K562 (cell line): ENCODE data around the gene KAT2B.

Experiments
- MEF2A ChIP-seq: IDR thresholded peaks from 2 replicates; pipeline ENCODE4 v1.6.1; 2011; ENCODE audit warnings: low read depth, mild to moderate bottlenecking, low read length, moderate library complexity; ENCODE audit not compliant: control insufficient read depth
- ZNF224 ChIP-seq: sonication (generic); formaldehyde crosslinking; IDR thresholded peaks from 2 replicates; pipeline ENCODE4 v1.8.0; 2022; ENCODE audit warnings: mild to moderate bottlenecking, missing genetic modification reagents
- ZNF436 ChIP-seq: fragments of 250-450, 450-650 bp; sonication (Bioruptor Pico); formaldehyde crosslinking; IDR thresholded peaks from 2 replicates; pipeline ENCODE4 v1.7.0; 2020; ENCODE audit warnings: mild to moderate bottlenecking
- TF ChIP-seq, protein P1 (sequence below): sonication (generic); formaldehyde crosslinking; IDR thresholded peaks from 2 replicates; pipeline ENCODE4 v1.8.1; 2022; ENCODE audit warnings: missing genetic modification reagents
- TF ChIP-seq, protein P2 (sequence below), 3 experiments: IDR thresholded peaks in 2 of 3; conservative IDR thresholded peaks in 1 of 3; 2 replicates each; pipeline ENCODE4 v1.5.1; 2011 to 2012; ENCODE audit warnings: low read length in 3 of 3, mild to moderate bottlenecking in 3 of 3, control low read depth in 2 of 3, improper control_type of control experiment in 1 of 3, inconsistent platforms in 1 of 3, low read depth in 1 of 3, mixed read lengths in 1 of 3, moderate library complexity in 1 of 3; ENCODE audit not compliant: insufficient read depth in 2 of 3

DNA sequence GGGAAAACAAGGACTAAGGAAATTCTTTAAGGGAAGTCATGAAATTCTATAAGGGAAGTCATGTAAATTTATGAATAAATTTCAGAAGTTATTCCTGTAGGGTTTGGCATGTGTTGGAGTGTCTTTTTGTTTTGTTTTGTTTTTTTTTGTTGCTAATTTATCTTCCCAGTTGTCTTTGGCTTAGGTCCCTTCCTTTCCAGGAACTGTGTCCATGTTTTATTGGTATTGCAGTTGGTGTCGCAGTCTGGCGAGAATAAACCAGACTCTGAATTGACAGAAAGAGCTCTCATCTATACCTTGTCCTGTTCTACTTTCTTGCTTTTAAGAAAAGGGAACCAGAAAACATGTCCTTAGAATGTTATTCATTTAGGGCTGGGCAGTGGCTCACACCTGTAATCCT is 88.1 kb downstream of the KAT2B start:
- TF ChIP-seq, protein P1, sequence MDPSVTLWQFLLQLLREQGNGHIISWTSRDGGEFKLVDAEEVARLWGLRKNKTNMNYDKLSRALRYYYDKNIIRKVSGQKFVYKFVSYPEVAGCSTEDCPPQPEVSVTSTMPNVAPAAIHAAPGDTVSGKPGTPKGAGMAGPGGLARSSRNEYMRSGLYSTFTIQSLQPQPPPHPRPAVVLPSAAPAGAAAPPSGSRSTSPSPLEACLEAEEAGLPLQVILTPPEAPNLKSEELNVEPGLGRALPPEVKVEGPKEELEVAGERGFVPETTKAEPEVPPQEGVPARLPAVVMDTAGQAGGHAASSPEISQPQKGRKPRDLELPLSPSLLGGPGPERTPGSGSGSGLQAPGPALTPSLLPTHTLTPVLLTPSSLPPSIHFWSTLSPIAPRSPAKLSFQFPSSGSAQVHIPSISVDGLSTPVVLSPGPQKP (CRISPR knock-in tag) = no peak
- TF ChIP-seq, protein P2, sequence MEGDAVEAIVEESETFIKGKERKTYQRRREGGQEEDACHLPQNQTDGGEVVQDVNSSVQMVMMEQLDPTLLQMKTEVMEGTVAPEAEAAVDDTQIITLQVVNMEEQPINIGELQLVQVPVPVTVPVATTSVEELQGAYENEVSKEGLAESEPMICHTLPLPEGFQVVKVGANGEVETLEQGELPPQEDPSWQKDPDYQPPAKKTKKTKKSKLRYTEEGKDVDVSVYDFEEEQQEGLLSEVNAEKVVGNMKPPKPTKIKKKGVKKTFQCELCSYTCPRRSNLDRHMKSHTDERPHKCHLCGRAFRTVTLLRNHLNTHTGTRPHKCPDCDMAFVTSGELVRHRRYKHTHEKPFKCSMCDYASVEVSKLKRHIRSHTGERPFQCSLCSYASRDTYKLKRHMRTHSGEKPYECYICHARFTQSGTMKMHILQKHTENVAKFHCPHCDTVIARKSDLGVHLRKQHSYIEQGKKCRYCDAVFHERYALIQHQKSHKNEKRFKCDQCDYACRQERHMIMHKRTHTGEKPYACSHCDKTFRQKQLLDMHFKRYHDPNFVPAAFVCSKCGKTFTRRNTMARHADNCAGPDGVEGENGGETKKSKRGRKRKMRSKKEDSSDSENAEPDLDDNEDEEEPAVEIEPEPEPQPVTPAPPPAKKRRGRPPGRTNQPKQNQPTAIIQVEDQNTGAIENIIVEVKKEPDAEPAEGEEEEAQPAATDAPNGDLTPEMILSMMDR (IDR thresholded peaks at IDR 0.05 in 2 of 3, conservative IDR thresholded peaks at IDR 0.05 in 1 of 3; ENCODE audit: insufficient read depth in 2 of 3, low read depth in 1 of 3, low read length in 3 of 3) = no peak
- no peak for TF ChIP-seq ZNF436 (CRISPR knock-in tag)
- TF ChIP-seq ZNF224 = no peak
- TF ChIP-seq MEF2A = no peak
